HG02981 (cell line): ENCODE results near the gene GNAZ.

Experiments used
- ATAC-seq: cut with Tn5 transposase; IDR thresholded peaks from one replicate; pipeline ENCODE4 v1.9.1; 2021; ENCODE audit warnings: mild to moderate bottlenecking, moderate library complexity; ENCODE audit not compliant: unreplicated experiment

Gene GNAZ

DNA sequence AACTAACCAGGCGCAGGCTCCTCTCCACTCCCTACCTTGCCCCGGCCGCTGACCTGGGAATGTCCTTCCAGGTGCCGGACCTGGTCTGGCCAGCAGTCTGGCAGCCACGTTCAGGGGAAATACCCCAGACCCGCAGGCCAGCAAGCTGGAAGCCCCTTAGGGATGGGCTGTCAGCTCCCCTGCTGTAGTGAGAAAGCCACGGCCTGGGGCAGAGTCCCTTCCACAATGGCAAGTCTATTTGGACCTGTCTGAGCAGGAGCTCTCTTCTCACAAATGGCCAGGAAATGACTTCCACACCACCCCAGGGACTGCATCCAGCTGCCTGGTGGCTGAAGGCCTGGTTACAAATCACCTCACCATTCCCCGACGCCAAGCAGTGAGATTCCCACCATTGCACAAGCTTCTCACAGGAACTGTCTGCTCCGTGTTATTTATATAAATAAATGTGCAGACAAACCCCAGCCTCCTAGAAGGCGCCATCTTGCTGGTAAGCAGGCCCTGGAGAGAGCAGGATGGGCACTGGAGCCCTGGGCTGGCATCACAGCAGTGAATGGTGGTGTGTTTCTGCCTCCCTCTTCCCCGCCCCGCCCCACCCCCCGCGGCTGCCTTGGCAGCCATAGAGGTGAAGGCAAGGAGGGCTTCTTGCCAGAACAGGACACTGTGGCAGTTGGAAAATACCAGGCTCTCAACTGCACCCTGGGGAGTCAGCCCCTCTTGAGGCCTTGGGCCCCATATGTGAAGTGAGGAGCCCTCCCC, 47.8 kb downstream of the GNAZ start:
- ATAC-seq = no peak

- no peak for ATAC-seq
Observed at GRCh38 chr22:23118647-23119493, 48.6 kb downstream of the GNAZ start.

GRCh38 chr22:23119494-23120414, 49.4 kb downstream of the GNAZ start:
- no peak for ATAC-seq

DNA sequence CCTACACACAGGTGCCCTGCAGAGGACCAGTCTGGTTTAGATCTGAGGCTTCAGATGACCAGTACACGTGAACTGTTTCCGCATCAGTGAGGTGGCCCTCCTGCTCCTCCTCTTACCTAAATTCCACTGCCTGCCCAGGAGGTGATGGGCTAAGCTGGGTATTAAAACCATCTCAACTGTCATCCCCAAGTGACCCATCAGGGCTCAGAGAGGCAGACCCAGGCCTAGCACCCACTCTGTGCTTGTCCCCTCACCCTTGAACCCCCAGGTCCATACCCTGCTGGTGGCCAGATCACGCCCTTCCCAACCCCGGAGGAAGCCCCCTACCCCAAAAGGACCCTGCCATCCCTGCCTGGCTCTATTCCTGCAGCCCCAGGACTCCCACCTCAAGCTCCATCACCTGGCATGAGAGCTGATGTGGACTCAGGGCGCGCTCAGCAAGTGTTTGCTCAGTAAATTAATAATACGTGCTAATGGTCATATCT, 50.1 kb downstream of the GNAZ start:
- no peak for ATAC-seq

- no peak for ATAC-seq
Observed at GRCh38 chr22:23121000-23121421, 50.7 kb downstream of the GNAZ start.

GRCh38 chr22:23121424-23121823, 51.1 kb downstream of the GNAZ start:
- no peak for ATAC-seq

DNA sequence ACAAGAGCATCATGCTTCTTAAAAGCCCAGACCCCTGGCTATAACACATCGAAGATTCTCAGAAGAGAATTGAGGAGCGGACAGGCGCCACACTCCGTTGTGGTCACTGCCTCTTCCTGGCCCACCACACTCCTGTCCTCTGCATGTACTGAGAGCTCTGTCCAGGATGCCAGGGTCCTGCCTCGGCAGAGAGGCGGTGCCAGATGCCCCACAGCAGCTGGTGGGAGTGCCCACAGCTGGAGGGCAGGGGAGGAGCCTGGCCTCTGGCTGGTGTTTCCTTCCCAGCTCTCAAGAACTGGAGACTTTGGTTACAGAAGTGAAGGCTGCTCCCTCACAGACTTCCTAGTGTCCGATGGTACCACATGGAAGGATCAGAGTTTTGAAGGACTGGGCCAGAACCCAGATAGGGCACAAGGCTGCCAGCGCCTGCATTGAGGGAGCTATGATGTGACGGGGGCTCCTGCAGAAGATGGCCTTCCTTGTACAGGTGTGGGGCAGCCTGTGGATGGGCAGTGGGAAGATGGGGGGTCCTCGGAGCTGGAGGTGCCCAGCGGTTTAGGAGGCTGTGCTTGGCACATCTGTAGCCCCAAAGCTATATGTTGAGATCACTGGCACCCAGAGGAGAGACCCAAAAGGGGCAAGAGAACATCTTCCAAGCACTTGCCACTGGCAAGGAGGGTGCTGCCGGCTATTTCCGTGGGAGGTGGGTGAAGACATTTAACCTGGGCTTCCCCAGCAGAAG, 52.1 kb downstream of the GNAZ start:
- no peak for ATAC-seq

DNA sequence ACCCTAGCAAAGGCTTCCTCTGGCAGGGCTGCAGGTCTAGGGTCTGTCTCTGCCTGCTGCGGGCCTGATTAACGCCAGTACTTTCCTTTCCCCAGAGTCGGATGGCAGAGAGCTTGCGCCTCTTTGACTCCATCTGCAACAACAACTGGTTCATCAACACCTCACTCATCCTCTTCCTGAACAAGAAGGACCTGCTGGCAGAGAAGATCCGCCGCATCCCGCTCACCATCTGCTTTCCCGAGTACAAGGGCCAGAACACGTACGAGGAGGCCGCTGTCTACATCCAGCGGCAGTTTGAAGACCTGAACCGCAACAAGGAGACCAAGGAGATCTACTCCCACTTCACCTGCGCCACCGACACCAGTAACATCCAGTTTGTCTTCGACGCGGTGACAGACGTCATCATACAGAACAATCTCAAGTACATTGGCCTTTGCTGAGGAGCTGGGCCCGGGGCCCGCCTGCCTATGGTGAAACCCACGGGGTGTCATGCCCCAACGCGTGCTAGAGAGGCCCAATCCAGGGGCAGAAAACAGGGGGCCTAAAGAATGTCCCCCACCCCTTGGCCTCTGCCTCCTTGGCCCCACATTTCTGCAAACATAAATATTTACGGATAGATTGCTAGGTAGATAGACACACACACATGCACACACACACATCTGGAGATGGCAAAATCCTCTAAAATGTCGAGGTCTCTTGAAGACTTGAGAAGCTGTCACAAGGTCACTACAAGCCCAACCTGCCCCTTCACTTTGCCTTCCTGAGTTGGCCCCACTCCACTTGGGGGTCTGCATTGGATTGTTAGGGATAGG, 52.9 kb downstream of the GNAZ start:
- no peak for ATAC-seq

- ATAC-seq = no peak
Observed at GRCh38 chr22:23123804-23124254, 53.5 kb downstream of the GNAZ start.

DNA sequence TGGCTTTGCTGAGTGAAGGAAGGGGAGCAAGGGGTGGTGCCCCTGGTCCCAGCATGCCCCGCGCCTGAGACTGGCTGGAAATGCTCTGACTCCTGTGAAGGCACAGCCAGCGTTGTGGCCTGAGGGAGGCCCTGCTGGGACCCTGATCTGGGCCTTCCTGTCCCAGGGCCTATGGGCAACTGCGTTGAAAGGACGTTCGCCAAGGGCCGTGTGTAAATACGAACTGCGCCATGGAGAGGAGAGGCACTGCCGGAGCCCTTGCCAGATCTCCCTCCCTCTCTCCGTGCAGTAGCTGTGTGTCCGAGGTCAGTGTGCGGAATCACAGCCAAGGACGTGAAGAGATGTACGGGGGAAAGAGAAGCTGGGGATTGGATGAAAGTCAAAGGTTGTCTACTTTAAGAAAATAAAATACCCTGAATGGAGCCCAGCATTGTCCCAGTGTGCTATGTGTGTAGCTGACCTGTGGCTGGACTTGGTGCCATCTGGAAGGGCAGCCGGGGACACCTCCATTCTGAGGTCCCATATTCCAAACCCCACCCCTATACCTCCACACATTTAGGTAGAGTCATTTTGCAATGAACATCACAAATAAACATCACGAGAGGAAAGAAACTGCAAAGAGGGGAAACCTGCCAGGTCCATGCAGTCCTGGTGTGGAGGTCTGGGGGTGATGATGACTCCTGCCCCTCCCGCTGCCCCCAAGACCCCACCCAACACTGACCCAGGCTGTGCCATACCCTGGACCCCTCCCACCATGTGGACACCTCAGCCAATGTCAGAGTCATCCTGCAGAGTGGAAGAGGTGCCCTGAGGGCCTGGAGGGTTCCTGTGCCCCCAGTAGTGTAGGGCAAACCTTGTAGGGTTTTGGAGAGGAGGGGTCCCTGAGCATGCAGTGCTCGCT, 54.5 kb downstream of the GNAZ start:
- ATAC-seq = no peak

- ATAC-seq = no peak
Observed at GRCh38 chr22:23125512-23126103, 55.3 kb downstream of the GNAZ start.

DNA sequence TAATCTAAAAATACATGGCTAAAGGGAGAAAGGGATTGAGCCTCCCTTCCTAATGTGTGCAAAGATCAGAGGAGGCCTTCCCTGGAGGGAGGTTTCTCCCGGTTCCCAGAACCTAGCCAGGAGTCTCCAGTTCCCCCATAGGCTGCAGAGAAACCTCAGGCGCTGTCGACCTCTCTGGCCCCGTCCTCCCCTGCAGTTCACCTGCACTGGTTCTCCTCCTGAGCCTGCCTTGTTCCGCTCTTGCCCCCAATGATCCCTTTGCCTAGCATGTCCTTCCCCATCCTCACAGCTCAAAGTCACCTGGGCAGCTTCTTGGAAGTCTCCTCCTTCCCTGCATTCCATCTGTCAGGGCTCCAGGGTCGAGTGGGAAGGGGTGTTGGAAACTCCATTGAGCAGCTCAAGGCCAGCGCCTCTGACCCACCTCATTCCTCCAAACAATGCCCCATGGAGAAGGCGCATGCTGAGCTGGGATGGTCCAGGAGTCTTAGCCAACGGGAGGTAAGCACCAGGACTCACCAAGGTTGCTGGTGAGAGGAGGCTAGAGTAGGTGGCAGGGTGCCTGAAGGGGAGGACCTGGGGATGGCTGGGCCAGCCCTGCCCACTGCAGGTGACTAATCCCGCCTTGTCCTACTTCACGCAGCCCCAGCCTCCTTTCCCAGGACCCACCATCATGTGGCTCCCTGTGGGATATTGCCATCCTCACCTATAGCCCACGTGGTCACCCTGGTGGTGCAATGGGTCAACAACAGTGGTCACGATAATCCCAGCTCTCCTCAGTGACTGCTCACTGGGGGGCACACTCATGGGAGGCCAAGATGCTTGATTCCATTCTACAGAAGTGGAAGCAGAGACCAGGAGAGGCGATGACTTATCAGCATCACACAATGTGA, 56.1 kb downstream of the GNAZ start:
- ATAC-seq = no peak

DNA sequence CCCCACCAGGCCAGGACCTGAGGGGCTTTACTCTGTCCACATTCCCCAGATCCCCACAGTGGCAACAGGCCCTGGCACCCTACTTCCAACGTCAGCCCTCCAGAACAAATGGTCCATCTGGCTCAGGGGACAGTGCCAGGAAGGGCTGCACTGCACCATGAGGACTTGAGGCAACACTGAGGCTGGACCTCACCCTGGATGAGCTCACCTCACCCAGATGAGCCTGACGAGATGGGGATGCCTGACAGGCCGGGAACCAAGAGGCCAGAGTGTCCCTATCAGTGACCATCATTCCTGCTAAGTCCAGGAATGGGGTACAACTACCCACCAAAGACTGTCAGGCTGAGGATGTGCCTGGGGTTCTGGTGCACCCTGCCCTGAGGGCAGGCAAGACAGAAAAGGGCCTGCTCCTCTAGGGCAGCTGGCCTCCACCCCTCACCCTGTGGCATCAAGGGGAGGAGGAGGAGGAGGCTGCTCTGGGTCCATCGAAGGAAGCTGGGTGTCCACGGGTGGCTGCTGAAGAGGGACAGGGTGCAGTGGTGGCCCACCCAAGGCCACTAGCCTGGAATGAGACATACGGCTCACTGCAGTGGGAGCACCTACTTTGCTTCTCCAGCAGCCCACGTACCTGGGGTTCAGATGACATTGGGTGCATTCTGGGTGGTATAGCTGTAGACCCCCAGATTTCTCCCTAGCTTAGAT, 56.9 kb downstream of the GNAZ start:
- no peak for ATAC-seq

DNA sequence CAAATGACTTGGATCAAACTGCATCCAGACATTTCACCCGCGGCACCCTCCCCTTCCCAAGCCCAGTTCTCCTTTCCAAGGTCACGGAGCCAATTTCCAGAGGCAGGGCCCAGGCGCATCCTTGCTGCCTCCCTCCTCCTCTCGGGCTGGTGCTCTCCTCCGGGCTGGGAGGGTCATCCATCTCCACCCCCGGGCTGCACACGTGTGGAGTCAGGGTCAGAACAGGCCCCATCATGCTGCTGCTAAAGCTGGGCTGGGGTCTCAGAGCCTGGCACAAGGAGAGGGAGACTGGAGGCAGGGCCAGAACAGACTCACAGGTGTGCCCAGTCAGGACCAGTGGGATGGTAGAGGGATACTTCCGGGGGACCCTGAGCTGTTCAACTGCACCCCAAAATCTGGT, 57.5 kb downstream of the GNAZ start:
- no peak for ATAC-seq

DNA sequence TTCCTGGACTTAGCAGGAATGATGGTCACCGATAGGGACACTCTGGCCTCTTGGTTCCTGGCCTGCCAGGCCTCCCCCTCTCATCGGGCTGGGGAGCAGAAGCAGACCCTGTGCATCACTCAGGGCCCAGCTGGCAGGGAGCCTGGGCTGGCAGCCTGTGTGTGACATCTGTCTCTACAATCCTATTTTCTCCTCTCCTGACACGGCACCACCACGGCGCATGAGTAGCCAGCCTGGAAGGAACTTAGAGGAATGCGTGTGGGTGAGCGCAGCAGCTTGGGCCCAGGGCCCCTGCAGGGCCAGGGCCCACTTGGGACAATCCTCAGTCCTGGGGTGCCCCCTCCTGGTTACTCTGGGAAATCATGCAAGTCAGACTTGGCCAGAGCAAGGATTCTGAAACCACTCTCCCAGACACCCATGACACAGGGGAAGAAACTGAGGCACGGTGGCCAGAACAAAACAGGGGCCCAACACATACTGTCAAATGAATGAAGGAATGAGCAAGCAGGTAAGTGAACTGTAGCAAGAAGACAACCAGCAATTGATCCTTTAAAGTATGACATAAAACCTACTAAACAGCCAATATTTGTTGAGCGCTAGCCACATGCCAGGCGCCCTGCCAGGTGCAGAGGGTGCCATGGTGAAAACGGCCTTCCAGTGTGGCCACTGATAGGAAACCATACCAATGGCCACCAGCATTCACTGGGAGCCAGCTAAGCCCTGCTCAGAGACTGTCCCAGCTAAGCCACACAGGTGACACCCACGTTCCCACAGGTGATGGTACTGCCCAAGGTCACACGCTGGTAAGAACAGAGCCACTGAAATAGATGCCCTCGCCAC, 58.2 kb downstream of the GNAZ start:
- ATAC-seq = no peak
